Mucosa of descending colon (tissue), 3 donors: ENCODE data around the gene PSD2. TPM values are rescaled to one million over a fixed set of nuclear protein-coding genes. Genes with fewer than 3 reads are reported as not detected.

Source experiments
- ATAC-seq: fragments of 200-7000 bp; cut with Tn5 transposase; one replicate; pipeline ENCODE4 v1.9.1; 2020; ENCODE audit warnings: mild to moderate bottlenecking, moderate library complexity
- DNase-seq, 3 donors: peaks; one replicate each; pipeline ENCODE4 v3.0.0-alpha.2; 2020
- H3K36me3 ChIP-seq: fragments of 200-600 bp; one replicate; pipeline ENCODE4 v1.8.0; 2021; ENCODE audit warnings: low read depth, mild to moderate bottlenecking
- H3K4me1 ChIP-seq: fragments of 200-600 bp; one replicate; pipeline ENCODE4 v1.8.0; 2021; ENCODE audit warnings: low read depth, mild to moderate bottlenecking
- H3K4me3 ChIP-seq: fragments of 200-600 bp; one replicate; pipeline ENCODE4 v1.8.0; 2021; ENCODE audit warnings: mild to moderate bottlenecking
- H3K9me3 ChIP-seq: fragments of 200-600 bp; one replicate; pipeline ENCODE4 v1.8.0; 2021; ENCODE audit warnings: mild to moderate bottlenecking
- intact Hi-C, 2 donors: fragments of 100-400 bp; cut with DNase I in 1 of 2; cut with micrococcal nuclease in 1 of 2; formaldehyde crosslinking; loops; one replicate each; pipeline versions ENCODE4 v1.11.0 to v1.11.1; 2022; cut with DNase I, micrococcal nuclease
- total RNA-seq, 3 donors: library from RNA; stranded (reverse); fragmentation: NEBNext Ultra II Directional in 2 of 3; extraction: Animal tissue kit (Norgen Biotek cat#: 25700) in 2 of 3; gene quantifications; one replicate each; pipeline versions ENCODE4 v1.2.1 to v1.2.4, GENCODE V29; 2021 to 2023
- TF ChIP-seq, protein P1 (sequence below): fragments of 200-600 bp; IDR thresholded peaks from one replicate; pipeline ENCODE4 v1.8.0; 2022; ENCODE audit warnings: antibody characterized with exemption, mild to moderate bottlenecking
- donor health status: DM: no; HTN: no; CAD: no; lungs with moderate emphysema.
- donor health status: DM: no; HTN: no; CAD: no.
- donor health status: DM: no; HTN: yes; CAD: no.

PSD2 gene
- total RNA-seq, 3 donors from 2014 or later, result 0.07 to 0.25 TPM; not detected in 1

- ATAC-seq, result no peak
- no peaks in the 10 kb centered on the region for H3K36me3 ChIP-seq
- H3K4me3 ChIP-seq, result no peak overlapping the region
- peaks cover 23% of the 10 kb centered on the region for H3K4me1 ChIP-seq
- no peaks in the 10 kb centered on the region for H3K9me3 ChIP-seq
- intact Hi-C loops, result no loop called here
- TF ChIP-seq, protein P1, sequence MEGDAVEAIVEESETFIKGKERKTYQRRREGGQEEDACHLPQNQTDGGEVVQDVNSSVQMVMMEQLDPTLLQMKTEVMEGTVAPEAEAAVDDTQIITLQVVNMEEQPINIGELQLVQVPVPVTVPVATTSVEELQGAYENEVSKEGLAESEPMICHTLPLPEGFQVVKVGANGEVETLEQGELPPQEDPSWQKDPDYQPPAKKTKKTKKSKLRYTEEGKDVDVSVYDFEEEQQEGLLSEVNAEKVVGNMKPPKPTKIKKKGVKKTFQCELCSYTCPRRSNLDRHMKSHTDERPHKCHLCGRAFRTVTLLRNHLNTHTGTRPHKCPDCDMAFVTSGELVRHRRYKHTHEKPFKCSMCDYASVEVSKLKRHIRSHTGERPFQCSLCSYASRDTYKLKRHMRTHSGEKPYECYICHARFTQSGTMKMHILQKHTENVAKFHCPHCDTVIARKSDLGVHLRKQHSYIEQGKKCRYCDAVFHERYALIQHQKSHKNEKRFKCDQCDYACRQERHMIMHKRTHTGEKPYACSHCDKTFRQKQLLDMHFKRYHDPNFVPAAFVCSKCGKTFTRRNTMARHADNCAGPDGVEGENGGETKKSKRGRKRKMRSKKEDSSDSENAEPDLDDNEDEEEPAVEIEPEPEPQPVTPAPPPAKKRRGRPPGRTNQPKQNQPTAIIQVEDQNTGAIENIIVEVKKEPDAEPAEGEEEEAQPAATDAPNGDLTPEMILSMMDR, result no peak
- no peak for DNase-seq
These were observed 46.4 kb upstream of the PSD2 start for GRCh38 chr5:139749242-139749641.

DNA sequence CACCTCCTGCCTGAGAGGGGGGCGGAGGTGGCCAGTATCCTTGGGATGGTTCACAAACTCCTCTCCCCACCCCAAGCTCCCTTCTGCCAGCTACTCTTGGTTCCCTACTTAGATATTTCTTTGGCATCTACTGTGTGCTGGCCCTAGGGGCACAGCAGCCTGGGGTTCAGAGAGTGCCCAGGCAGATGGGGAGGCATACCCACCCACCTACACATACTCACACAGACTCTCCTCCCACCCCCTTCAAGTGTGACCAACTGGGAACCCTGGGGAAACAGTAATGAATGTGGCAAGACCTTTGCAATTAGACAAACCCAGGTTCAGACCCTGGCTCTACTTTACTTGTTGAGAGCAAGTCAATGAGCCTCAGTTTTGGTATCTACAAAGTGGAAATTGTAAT lies 44.4 kb upstream of the PSD2 start:
- TF ChIP-seq, protein P1, result no peak
- no peaks in the 10 kb centered on the region for H3K36me3 ChIP-seq
- no peaks in the 10 kb centered on the region for H3K9me3 ChIP-seq
- no peak overlapping the region for H3K4me3 ChIP-seq
- DNase-seq (no peak), ATAC-seq (no peak)
- peaks cover 20% of the 10 kb centered on the region for H3K4me1 ChIP-seq
- intact Hi-C loops, result no loop called here

DNA sequence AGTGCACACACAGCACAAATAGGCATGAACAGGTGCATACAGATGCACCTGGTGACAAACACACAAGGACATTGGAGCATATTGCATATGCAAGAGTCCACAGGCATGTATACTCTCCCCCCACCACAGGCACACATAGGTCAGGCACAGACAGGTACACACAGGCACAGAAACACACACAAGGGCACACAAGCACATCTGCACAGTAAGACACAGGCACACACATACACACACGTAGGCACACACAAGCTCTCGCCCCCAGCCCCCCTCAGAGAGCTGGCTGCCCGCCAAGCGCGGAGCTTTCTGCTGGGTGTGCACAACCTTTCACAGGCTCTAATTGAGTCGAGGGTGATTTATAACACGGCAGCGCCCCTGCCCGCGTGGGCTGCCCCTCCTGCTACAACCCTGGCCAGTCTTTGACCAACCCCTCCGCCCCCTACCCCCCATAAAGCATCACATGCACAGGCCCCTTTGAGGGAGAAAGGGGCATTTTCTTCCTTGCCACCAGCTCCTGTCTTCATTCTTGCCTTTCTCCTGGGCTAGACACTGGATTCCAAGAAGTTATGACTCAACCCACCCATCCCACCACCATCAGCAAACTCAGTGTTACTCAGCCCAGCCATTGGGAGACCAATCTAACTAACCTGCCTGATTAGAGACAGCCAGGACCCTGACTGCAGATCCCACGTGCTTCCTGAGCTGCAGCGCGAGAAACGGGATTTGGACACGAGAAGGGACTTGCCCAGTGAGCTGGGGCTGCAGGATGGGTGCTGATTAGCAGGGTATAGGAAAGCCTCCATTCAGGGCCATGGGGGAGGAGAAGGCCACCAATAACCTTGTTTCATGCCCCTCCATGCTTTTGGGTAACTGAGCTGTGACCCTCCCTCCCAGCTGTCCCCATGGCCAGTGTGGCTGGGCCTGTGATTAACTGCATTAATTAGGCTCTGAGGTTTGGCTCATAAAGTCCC lies 42.8 kb upstream of the PSD2 start:
- intact Hi-C loops, result no loop called here
- no peak for DNase-seq
- H3K4me1 ChIP-seq, result peaks cover 5% of the 10 kb centered on the region
- no peak for ATAC-seq
- no peaks in the 10 kb centered on the region for H3K36me3 ChIP-seq
- H3K4me3 ChIP-seq, result no peak overlapping the region
- TF ChIP-seq, protein P1, result no peak
- H3K9me3 ChIP-seq, result no peaks in the 10 kb centered on the region

DNA sequence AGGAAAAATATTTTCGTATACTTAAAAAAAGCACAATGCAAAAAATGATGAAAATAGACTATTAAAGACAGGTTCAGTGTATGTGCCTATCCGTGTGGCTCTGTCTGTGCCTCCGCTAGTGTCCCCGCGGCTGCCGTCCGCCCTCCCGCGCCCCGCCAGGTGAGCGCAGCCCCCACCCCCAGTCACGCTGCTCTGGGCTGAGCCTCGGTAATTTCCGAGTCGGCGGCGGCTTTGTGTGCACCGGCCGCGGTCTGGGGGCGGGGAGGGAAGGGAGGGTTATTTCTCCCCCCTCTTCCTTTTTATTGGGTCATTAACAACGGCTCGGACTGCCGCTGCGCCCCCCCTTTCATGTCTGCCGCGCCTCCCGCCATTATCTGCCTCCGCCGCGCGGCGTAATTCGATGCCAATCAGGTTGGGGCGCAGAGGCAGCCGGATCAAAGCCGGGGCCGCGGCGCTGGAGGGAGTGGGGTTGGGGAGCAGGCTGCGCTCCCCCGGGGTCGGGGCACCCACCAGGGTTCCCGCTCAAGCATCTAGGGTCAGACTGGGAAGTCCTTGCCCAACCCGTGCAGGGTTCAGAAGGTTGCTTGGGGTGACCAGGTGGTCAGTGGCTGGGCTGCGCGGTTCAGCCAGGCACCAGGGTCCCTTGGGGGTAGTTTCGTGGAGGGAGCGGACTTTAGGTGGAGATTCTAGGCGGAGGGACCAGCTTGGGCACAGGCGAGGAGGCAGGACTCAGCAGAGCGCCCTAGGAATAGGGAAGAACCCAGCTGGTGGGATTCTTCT lies 39.5 kb upstream of the PSD2 start:
- Histone ChIP-seq H3K36me3 (no peaks in the 10 kb centered on the region), H3K4me3 (no peak overlapping the region), H3K9me3 (no peaks in the 10 kb centered on the region), H3K4me1 (no peaks in the 10 kb centered on the region)
- peak; percentile 28 for ATAC-seq
- TF ChIP-seq, protein P1, result no peak
- DNase-seq, result no peak
- intact Hi-C loops, result no loop called here

DNA sequence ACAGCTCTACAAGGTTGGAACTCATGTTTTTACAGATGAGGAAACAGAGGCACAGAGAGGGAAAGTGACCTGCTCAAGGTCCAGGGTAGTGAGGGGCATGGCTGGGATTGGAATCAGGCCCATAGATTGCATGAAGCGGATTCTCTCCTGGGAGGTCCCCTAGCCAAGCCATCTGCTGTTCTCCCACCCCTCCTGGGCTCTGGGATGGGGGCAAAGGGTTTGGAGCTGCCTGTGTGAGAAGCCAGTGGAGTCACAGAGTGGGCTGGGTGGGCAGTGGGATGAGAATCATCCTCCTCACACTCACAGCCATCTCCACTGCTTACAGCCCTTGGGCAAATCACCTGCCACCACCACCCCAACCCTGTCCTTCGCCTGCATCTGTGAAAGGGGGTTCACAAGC lies 38.6 kb upstream of the PSD2 start:
- intact Hi-C loops, result no loop called here
- Histone ChIP-seq H3K9me3 (no peaks in the 10 kb centered on the region), H3K36me3 (no peaks in the 10 kb centered on the region), H3K4me3 (no peak overlapping the region), H3K4me1 (no peaks in the 10 kb centered on the region)
- TF ChIP-seq, protein P1, result no peak
- ATAC-seq (no peak), DNase-seq (no peak)
